HEK293T (cell line): ENCODE data around the gene SYNJ2.

Experiments used
- CTCF ChIA-PET: fragments of 350-600 bp; formaldehyde crosslinking; extraction: SDS; loops from one replicate; lab custom pipeline; 2021; ENCODE audit warnings: antibody characterized with exemption, inconsistent platforms; lab: Yijun Ruan, JAX
- POLR2A ChIA-PET: fragments of 350-600 bp; formaldehyde crosslinking; extraction: SDS; loops from one replicate; lab custom pipeline; 2020; ENCODE audit warnings: antibody characterized with exemption, inconsistent platforms; lab: Yijun Ruan, JAX
- DNase-seq: peaks from one replicate; pipeline ENCODE4 v3.0.0; 2012; ENCODE audit warnings: mixed read lengths; ENCODE audit errors: extremely low spot score
- ARNT ChIP-seq: fragments of 450-650 bp; IDR thresholded peaks from 2 replicates; pipeline ENCODE4 v1.6.1; 2017; ENCODE audit warnings: mild to moderate bottlenecking
- BHLHE40 ChIP-seq: fragments of 450-650 bp; IDR thresholded peaks from 2 replicates; pipeline ENCODE4 v1.6.1; 2016; ENCODE audit warnings: mild to moderate bottlenecking, moderate library complexity, borderline replicate concordance
- CTBP1 ChIP-seq: fragments of 450-650 bp; IDR thresholded peaks from 2 replicates; pipeline ENCODE4 v1.6.1; 2016; ENCODE audit warnings: borderline replicate concordance
- ELF4 ChIP-seq: fragments of 450-650 bp; IDR thresholded peaks from 2 replicates; pipeline ENCODE4 v1.6.1; 2017; ENCODE audit warnings: antibody characterized with exemption
- FOXA1 ChIP-seq: fragments of 450-650 bp; IDR thresholded peaks from 2 replicates; pipeline ENCODE4 v1.6.1; 2016; ENCODE audit warnings: mild to moderate bottlenecking
- FOXK2 ChIP-seq: fragments of 450-650 bp; IDR thresholded peaks from 2 replicates; pipeline ENCODE4 v1.6.1; 2016; ENCODE audit warnings: mild to moderate bottlenecking
- FOXM1 ChIP-seq: fragments of 450-650 bp; IDR thresholded peaks from 2 replicates; pipeline ENCODE4 v1.6.1; 2017; ENCODE audit warnings: mild to moderate bottlenecking, borderline replicate concordance
- HDGF ChIP-seq: fragments of 450-650 bp; IDR thresholded peaks from 2 replicates; pipeline ENCODE4 v1.6.1; 2017; ENCODE audit warnings: antibody characterized with exemption, borderline replicate concordance
- L3MBTL2 ChIP-seq: fragments of 450-650 bp; conservative IDR thresholded peaks from 2 replicates; pipeline ENCODE4 v1.6.1; 2016; ENCODE audit warnings: mild to moderate bottlenecking
- LEF1 ChIP-seq: fragments of 450-650 bp; IDR thresholded peaks from 2 replicates; pipeline ENCODE4 v1.6.1; 2017; ENCODE audit warnings: mild to moderate bottlenecking, borderline replicate concordance
- NFRKB ChIP-seq: fragments of 450-650 bp; IDR thresholded peaks from 2 replicates; pipeline ENCODE4 v1.6.1; 2016; ENCODE audit warnings: mild to moderate bottlenecking, moderate library complexity
- SP1 ChIP-seq: fragments of 450-650 bp; IDR thresholded peaks from 2 replicates; pipeline ENCODE4 v1.6.1; 2017
- SUZ12 ChIP-seq: fragments of 450-650 bp; IDR thresholded peaks from 2 replicates; pipeline ENCODE4 v1.6.1; 2016; ENCODE audit warnings: mild to moderate bottlenecking
- TARDBP ChIP-seq: fragments of 450-650 bp; IDR thresholded peaks from 2 replicates; pipeline ENCODE4 v1.6.1; 2016
- ZNF384 ChIP-seq: fragments of 450-650 bp; IDR thresholded peaks from 2 replicates; pipeline ENCODE4 v1.6.1; 2016
- TF ChIP-seq, protein P1 (sequence below): fragments of 450-650 bp; IDR thresholded peaks from 2 replicates; pipeline ENCODE4 v1.6.1; 2016

SYNJ2 gene

DNA sequence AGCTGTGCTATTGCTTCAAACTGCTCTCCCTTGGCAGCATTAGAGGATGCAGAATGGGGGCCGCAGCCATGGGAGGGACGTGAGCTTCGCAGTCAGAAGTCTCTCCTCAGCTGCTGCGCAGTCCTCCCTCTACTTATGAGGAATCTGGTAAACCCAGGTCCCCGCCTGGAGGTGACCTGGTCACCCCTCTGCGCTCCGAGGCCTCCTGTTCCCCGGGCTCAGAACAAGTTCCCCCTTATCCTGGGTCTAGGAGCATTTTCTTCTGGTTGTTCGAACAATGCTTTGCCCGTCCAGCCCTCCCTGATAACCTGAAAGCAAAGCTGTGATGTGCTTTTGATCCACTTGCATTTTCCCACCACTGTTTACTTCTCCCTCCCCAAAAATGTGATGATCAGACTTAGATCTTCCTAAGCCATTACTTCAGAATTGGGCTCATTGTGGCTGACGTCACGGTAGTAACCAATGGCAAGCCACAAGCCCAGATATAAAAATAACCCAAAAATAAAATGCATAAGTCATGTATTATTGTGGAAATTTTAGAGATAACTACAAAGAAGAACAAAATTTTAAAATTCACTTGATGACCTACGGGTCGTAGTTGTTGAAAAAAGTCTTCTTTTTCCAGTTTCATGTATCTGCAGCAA is 105.7 kb downstream of the SYNJ2 start:
- no peak for DNase-seq
- TF ChIP-seq NFRKB (no peak), FOXK2 (no peak), HDGF (no peak), ARNT (no peak), FOXM1 (no peak), LEF1 (no peak)
- TF ChIP-seq, protein P1, sequence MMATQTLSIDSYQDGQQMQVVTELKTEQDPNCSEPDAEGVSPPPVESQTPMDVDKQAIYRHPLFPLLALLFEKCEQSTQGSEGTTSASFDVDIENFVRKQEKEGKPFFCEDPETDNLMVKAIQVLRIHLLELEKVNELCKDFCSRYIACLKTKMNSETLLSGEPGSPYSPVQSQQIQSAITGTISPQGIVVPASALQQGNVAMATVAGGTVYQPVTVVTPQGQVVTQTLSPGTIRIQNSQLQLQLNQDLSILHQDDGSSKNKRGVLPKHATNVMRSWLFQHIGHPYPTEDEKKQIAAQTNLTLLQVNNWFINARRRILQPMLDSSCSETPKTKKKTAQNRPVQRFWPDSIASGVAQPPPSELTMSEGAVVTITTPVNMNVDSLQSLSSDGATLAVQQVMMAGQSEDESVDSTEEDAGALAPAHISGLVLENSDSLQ: no peak
- POLR2A ChIA-PET: no interaction called here
- CTCF ChIA-PET: interaction anchor here (0.6 kb wide), 1 partner anchor 126 kb away, joined by 3 read pairs; no protein-coding TSS in a partner anchor

DNA sequence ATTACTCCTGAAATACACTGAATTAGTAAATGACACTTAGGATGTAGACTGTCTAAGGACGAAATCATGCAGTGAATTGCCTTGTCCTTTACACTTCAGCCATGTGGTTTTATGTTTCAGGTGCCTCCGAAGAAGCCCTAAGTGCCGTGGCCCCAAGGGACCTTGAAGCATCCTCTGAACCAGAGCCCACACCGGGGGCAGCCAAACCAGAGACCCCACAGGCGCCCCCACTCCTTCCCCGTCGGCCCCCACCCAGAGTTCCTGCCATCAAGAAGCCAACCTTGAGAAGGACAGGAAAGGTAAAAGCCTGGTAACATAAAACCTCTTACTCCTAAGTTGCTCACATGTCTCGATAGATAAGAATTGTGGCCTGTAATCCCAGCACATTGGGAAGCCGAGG is 111.1 kb downstream of the SYNJ2 start:
- TF ChIP-seq LEF1: no peak
- no peak for TF ChIP-seq SUZ12
- no peak for TF ChIP-seq FOXM1
- no peak for TF ChIP-seq CTBP1
- TF ChIP-seq ZNF384: no peak
- no peak for TF ChIP-seq ARNT
- TF ChIP-seq SP1: no peak
- no peak for TF ChIP-seq L3MBTL2
- TF ChIP-seq HDGF: no peak
- no peak for TF ChIP-seq TARDBP
- no peak for TF ChIP-seq NFRKB
- no peak for TF ChIP-seq FOXA1
- TF ChIP-seq ELF4: no peak
- TF ChIP-seq BHLHE40: no peak
- TF ChIP-seq FOXK2: no peak
- TF ChIP-seq, protein P1: no peak
- CTCF ChIA-PET: no interaction called here
- DNase-seq: no peak
- POLR2A ChIA-PET: no interaction called here

DNA sequence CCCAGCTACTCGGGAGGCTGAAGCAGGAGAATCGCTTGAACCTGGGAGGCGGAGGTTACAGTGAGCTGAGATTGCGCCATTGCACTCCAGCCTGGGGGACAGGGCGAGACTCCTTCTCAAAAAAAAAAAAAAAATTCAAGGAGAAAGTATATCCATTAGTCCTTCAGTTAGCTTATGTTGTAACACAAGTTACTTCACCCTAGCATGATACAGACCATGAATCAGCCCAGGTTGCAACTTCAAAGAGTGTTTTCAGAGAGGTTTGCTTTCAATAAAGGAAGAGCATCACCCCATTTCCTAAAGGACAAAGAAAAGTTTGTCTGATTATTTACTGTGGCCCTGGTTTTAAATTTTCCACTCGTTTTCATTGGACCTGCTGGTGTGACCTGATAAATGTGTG is 113.4 kb downstream of the SYNJ2 start:
- ChIA-PET POLR2A (no interaction called here), CTCF (interaction anchor here (0.6 kb wide), 1 partner anchor 372 kb away, joined by 4 read pairs; no protein-coding TSS in a partner anchor)
- no peak for TF ChIP-seq FOXA1
- TF ChIP-seq FOXM1: no peak
- TF ChIP-seq ELF4: no peak
- no peak for TF ChIP-seq HDGF
- TF ChIP-seq FOXK2: no peak
- no peak for TF ChIP-seq BHLHE40
- TF ChIP-seq TARDBP: no peak
- TF ChIP-seq SP1: no peak
- TF ChIP-seq SUZ12: no peak
- TF ChIP-seq, protein P1: no peak
- no peak for TF ChIP-seq L3MBTL2
- no peak for TF ChIP-seq LEF1
- TF ChIP-seq CTBP1: no peak
- no peak for TF ChIP-seq ARNT
- TF ChIP-seq NFRKB: no peak
- no peak for TF ChIP-seq ZNF384
- DNase-seq: no peak

DNA sequence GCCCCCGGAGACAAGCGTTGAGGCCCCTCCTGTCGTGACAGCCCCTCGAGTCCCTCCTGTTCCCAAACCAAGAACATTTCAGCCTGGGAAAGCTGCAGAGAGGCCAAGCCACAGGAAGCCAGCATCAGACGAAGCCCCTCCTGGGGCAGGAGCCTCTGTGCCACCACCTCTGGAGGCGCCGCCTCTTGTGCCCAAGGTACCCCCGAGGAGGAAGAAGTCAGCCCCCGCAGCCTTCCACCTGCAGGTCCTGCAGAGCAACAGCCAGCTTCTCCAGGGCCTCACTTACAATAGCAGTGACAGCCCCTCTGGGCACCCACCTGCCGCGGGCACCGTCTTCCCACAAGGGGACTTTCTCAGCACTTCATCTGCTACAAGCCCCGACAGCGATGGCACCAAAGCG is 114.0 kb downstream of the SYNJ2 start:
- ChIA-PET CTCF (interaction anchor here (0.6 kb wide), 1 partner anchor 372 kb away, joined by 4 read pairs; no protein-coding TSS in a partner anchor), POLR2A (no interaction called here)
- TF ChIP-seq SUZ12 (no peak), TARDBP (no peak), FOXM1 (no peak), FOXK2 (no peak), SP1 (no peak), HDGF (no peak), LEF1 (no peak), ARNT (no peak), NFRKB (no peak), ELF4 (no peak), BHLHE40 (no peak), L3MBTL2 (no peak), ZNF384 (no peak)
- DNase-seq: no peak

DNA sequence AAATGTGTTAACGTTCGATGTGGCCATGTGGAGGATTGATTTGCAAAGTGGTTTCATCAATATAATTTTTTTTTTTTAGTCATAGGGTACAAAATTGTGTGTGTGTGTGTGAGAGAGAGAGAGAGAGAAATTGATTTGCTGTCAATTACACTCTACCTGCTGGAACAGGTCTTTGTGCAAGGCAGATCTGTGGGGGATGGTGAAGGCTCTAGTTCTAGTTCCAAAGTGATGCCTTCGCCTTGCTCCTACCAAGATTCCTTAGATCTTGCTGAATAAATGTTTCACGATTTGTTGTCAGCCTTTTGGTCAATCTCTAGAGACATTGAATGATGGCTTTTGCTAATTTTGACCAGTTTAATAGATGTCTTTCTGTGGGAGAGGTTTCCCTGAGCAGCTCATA is 121.6 kb downstream of the SYNJ2 start:
- no peak for DNase-seq
- CTCF ChIA-PET: no interaction called here
- TF ChIP-seq CTBP1 (no peak), FOXM1 (no peak), LEF1 (no peak), ELF4 (no peak), NFRKB (no peak), HDGF (no peak), SP1 (no peak), ZNF384 (no peak), L3MBTL2 (no peak), SUZ12 (no peak), FOXK2 (no peak), BHLHE40 (no peak), ARNT (no peak), FOXA1 (no peak), TARDBP (no peak)
- TF ChIP-seq, protein P1: no peak
- POLR2A ChIA-PET: no interaction called here
